ENCODE measurements around the gene RFNG. TPM values are rescaled to one million over a fixed set of nuclear protein-coding genes. Genes with fewer than 3 reads are reported as not detected.

RFNG gene
- total RNA-seq, 1 donor from 2014 or later: 43.4 TPM

DNA sequence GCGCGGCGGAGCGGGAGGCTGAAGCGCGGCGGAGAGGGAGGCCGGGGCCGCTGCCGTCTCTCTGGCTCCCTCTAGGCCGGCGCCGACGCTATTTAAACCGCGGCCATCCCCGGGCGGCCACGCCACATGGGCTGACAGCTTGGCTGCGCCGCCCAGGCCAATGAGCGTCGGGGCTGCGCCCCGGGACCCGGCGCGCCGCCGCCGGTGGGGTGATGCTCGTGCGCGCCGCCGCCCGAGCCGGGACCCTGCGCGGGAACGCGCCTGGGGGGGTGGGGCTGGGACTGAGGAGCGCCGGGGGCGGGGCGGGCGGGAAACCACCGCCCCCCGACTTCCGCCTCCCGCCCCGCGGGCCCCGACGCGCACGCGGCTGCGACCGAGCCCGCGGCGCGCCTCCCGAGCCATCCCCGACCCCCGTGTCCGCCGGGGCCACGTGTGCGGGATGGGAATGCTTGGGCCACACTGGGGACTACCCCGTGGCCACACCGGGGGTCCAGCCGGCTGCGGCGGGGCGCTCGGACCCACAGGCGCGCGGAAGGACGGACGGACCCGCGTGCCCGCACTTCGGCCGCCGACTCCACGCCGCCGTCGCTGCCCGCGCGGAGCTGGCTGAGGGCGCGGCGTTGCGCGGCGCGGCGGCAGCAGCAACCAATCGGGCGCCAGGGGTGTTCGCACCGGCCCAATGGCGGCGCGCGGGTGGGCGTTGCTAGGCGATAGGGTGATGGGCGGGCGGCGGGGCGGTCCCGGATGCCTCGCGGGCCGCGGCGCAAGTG lies 46.7 kb upstream of the RFNG start, which contains the start of gene FASN:
FASN (minus strand) TSS at position 68 of the 770 bp plus-strand sequence. CDS start 1,791 bp downstream, outside the sequence.
- peak within 1 kb of the TSS; percentile 23 for H3K27ac Mint-ChIP-seq
- peak within 1 kb of the TSS; percentile 82 for H3K4me3 Mint-ChIP-seq
- H3K27me3 Mint-ChIP-seq: no peaks in the 10 kb centered on the region
- no peaks in the 10 kb centered on the region for H3K9me3 Mint-ChIP-seq
- TF ChIP-seq, protein P1, sequence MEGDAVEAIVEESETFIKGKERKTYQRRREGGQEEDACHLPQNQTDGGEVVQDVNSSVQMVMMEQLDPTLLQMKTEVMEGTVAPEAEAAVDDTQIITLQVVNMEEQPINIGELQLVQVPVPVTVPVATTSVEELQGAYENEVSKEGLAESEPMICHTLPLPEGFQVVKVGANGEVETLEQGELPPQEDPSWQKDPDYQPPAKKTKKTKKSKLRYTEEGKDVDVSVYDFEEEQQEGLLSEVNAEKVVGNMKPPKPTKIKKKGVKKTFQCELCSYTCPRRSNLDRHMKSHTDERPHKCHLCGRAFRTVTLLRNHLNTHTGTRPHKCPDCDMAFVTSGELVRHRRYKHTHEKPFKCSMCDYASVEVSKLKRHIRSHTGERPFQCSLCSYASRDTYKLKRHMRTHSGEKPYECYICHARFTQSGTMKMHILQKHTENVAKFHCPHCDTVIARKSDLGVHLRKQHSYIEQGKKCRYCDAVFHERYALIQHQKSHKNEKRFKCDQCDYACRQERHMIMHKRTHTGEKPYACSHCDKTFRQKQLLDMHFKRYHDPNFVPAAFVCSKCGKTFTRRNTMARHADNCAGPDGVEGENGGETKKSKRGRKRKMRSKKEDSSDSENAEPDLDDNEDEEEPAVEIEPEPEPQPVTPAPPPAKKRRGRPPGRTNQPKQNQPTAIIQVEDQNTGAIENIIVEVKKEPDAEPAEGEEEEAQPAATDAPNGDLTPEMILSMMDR (conservative IDR thresholded peaks at IDR 0.05): peak; percentile 59
- DNase-seq (ENCODE audit: extremely low spot score, unreplicated experiment): peak; percentile 97
- no peaks in the 10 kb centered on the region for H3K36me3 Mint-ChIP-seq
- no peaks in the 10 kb centered on the region for H3K4me1 Mint-ChIP-seq (ENCODE audit: unreplicated experiment)

DNA sequence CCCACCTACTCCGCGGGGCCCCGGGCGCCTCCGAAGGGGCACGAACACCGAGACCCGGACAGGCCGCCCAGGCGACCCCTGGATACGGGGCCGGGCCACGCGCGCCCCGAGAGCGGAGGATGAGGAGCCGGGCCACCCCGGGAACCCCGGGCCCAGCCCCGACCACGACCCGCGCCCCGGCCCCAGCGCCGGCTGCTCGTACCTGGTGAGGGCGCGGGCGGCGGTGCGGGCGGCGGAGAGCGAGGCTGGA lies 46.2 kb upstream of the RFNG start:
- H3K4me3 Mint-ChIP-seq: peak overlapping the region; percentile 67
- H3K36me3 Mint-ChIP-seq: no peaks in the 10 kb centered on the region
- H3K27me3 Mint-ChIP-seq: no peaks in the 10 kb centered on the region
- H3K27ac Mint-ChIP-seq: no peak overlapping the region
- H3K9me3 Mint-ChIP-seq: no peaks in the 10 kb centered on the region
- TF ChIP-seq, protein P1 (conservative IDR thresholded peaks at IDR 0.05): no peak
- no peaks in the 10 kb centered on the region for H3K4me1 Mint-ChIP-seq (ENCODE audit: unreplicated experiment)
- DNase-seq (ENCODE audit: extremely low spot score, unreplicated experiment): no peak

- Mint-ChIP-seq H3K36me3 (no peaks in the 10 kb centered on the region), H3K27ac (peak overlapping the region; percentile 23), H3K4me1 (ENCODE audit: unreplicated experiment) (no peaks in the 10 kb centered on the region), H3K9me3 (no peaks in the 10 kb centered on the region), H3K27me3 (no peaks in the 10 kb centered on the region), H3K4me3 (peak overlapping the region; percentile 82)
- TF ChIP-seq, protein P1 (conservative IDR thresholded peaks at IDR 0.05): no peak
- no peak for DNase-seq (ENCODE audit: extremely low spot score, unreplicated experiment)
Measured at GRCh38 chr17:82097184-82097918, 45.7 kb upstream of the RFNG start.

GRCh38 chr17:82096709-82097183 lies 45.1 kb upstream of the RFNG start:
- Mint-ChIP-seq H3K27me3 (no peaks in the 10 kb centered on the region), H3K4me3 (peak overlapping the region; percentile 82), H3K27ac (peak overlapping the region; percentile 23), H3K36me3 (no peaks in the 10 kb centered on the region), H3K4me1 (ENCODE audit: unreplicated experiment) (no peaks in the 10 kb centered on the region), H3K9me3 (no peaks in the 10 kb centered on the region)
- TF ChIP-seq, protein P1 (conservative IDR thresholded peaks at IDR 0.05): no peak
- no peak for DNase-seq (ENCODE audit: extremely low spot score, unreplicated experiment)

GRCh38 chr17:82095777-82096708 lies 44.4 kb upstream of the RFNG start:
- no peaks in the 10 kb centered on the region for H3K36me3 Mint-ChIP-seq
- TF ChIP-seq, protein P1 (conservative IDR thresholded peaks at IDR 0.05): no peak
- DNase-seq (ENCODE audit: extremely low spot score, unreplicated experiment): no peak
- H3K4me3 Mint-ChIP-seq: peak overlapping the region; percentile 82
- peak overlapping the region; percentile 75 for H3K27ac Mint-ChIP-seq
- no peaks in the 10 kb centered on the region for H3K27me3 Mint-ChIP-seq
- no peaks in the 10 kb centered on the region for H3K9me3 Mint-ChIP-seq
- H3K4me1 Mint-ChIP-seq (ENCODE audit: unreplicated experiment): no peaks in the 10 kb centered on the region
